Gastroesophageal sphincter (tissue), 4 donors: Measurements from ENCODE around the gene VIL1. TPM values are rescaled to one million over a fixed set of nuclear protein-coding genes. Genes with fewer than 3 reads are reported as not detected.
A peak's percentile ranks its signal among the peaks of the same experiment; 100 is the strongest.

Source experiments
- ATAC-seq: fragments of 150-250 bp; one replicate; pipeline ENCODE4 v1.9.1; 2016; ENCODE audit warnings: mild to moderate bottlenecking, moderate library complexity
- H3K27ac ChIP-seq, 4 donors: fragments of 200-600 bp; sonication (generic) in 3 of 4; 1 replicate in 3 of 4; 2 replicates in 1 of 4; pipeline ENCODE4 v1.5.1; 2016 to 2019
- H3K27me3 ChIP-seq: fragments of 200-600 bp; sonication (generic); one replicate; pipeline ENCODE4 v1.5.1; 2019
- H3K36me3 ChIP-seq, 2 donors: fragments of 200-600 bp; sonication (generic); one replicate each; pipeline ENCODE4 v1.5.1; 2019; ENCODE audit warnings: control low read depth in 1 of 2
- H3K4me1 ChIP-seq, 3 donors: fragments of 200-600 bp; sonication (generic); 1 replicate in 2 of 3; 2 replicates in 1 of 3; pipeline ENCODE4 v1.5.1; 2016 to 2019; ENCODE audit warnings: control low read depth in 2 of 3
- H3K4me3 ChIP-seq, 2 donors: fragments of 200-600 bp; sonication (generic); one replicate each; pipeline ENCODE4 v1.5.1; 2019; ENCODE audit warnings: mild to moderate bottlenecking in 1 of 2, moderate library complexity in 1 of 2
- H3K9me3 ChIP-seq, 3 donors: fragments of 200-600 bp; sonication (generic); one replicate each; pipeline ENCODE4 v1.5.1; 2017 to 2019; ENCODE audit warnings: control low read depth in 2 of 3
- EP300 ChIP-seq: sonication (generic); formaldehyde crosslinking; IDR thresholded peaks from one replicate; pipeline ENCODE4 v1.6.1; 2017; ENCODE audit warnings: antibody characterized with exemption, mild to moderate bottlenecking
- POLR2A ChIP-seq, 2 donors: fragments of 450-650 bp; IDR thresholded peaks; one replicate each; pipeline ENCODE4 v1.6.1; 2017; ENCODE audit warnings: antibody characterized with exemption in 2 of 2, mild to moderate bottlenecking in 2 of 2, moderate library complexity in 1 of 2
- POLR2AphosphoS5 ChIP-seq: sonication (generic); formaldehyde crosslinking; IDR thresholded peaks from one replicate; pipeline ENCODE4 v1.6.1; 2017; ENCODE audit warnings: antibody characterized with exemption
- WGBS, 2 donors: methylation state at CpG; one replicate each; pipeline ENCODE4 v1.1.5; 2018; ENCODE audit warnings: low coverage in 1 of 2; 5-methylcytosine and 5-hydroxymethylcytosine counted together
- total RNA-seq, 4 donors: library from RNA; depleted of rRNA; stranded (reverse); fragments of >200 nt; gene quantifications; one replicate each; pipeline ENCODE4 v1.1.0, GENCODE V29; 2016
- TF ChIP-seq, protein P1 (sequence below), 4 experiments: fragments of 200-600 bp in 2 of 4; fragments of 450-650 bp in 2 of 4; sonication (generic) in 1 of 4; IDR thresholded peaks; one replicate each; pipeline ENCODE4 v1.5.1; 2017 to 2019; ENCODE audit warnings: antibody characterized with exemption in 4 of 4, mild to moderate bottlenecking in 2 of 4, moderate library complexity in 2 of 4

Gene VIL1
- total RNA-seq, 4 donors from 2014 or later = not detected

DNA sequence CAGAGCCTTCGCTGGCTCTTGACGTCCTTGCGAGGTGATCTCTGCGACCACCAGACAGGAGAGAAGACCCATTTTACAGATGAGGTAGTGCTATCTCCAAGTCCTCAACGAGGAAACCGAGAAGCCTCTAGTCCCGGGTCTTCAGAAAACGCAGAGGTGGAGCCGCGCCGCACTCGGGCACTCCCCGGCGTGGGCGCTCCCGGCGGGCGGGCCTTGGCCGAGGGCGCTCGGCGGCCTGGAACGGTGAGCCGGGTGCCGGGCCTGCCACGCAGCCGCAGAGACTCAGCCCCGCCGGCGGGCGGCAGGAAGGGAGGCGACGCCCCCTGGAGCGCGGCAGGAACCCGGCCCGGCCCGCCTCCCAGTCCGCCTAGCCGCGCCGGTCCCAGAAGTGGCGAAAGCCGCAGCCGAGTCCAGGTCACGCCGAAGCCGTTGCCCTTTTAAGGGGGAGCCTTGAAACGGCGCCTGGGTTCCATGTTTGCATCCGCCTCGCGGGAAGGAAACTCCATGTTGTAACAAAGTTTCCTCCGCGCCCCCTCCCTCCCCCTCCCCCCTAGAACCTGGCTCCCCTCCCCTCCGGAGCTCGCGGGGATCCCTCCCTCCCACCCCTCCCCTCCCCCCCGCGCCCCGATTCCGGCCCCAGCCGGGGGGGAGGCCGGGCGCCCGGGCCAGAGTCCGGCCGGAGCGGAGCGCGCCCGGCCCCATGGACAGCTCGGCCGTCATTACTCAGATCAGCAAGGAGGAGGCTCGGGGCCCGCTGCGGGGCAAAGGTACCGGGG, 19.3 kb upstream of the VIL1 start, which contains the start of gene CTDSP1:
TSS of gene CTDSP1 (plus strand) at position 478 of the 776 bp plus-strand sequence. CDS start at position 701, 223 bp downstream.
- WGBS, 2 donors = no CpG with 5 or more reads among the region's 78 CpGs
- peaks cover 5 to 74% (median 23%) of the 10 kb centered on the region in 3 donors for H3K4me1 ChIP-seq
- ATAC-seq = peak; percentile 80

DNA sequence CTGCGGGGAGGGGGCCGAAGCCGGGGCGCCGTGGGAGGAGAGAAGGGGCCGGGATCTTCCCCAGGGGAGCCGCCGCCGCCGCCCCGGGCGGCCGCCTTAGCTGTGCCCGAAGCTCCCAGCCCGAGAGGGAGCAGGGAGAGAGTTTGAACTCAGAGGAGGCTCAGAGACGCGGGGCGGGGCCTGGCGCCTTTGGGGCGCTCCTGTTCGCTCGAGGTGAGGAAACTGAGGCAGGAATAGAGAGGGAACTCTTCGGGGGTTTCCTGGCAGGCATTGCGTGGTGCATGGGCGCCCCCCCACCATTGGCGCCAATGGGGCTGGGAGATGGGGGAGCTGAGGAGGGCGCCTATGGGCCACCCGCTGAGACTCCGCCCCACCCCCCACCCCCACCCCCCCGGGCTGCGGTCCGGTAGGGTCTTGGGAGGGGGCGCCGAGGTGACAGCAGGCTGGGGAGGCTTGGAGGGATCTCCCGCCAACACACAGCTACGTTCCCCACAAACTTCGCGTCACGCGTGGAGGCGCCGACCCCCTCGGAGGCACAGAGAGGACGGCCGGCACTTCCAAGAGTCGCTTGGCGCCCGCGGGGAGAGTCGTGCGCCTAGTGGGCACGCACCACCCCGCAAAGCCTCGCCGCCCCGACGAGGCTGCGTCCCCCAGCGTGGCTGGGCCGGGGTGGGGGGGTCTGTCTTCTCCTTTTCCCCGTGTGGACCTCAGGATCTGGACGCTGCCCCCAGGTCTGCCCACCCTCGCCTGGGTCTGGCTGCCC, 18.6 kb upstream of the VIL1 start:
- WGBS, 2 donors = no CpG with 5 or more reads among the region's 63 CpGs
- Histone ChIP-seq H3K4me3 (peak overlapping the region; percentile 76 to 85), H3K36me3 (peaks cover 0 to 45% of the 10 kb centered on the region in 2 donors), H3K27me3 (no peaks in the 10 kb centered on the region), H3K9me3 (no peaks in the 10 kb centered on the region), H3K27ac (peak overlapping the region; percentile 95 to 100 (median 98)), H3K4me1 (peaks cover 5 to 79% (median 31%) of the 10 kb centered on the region in 3 donors)
- TF ChIP-seq POLR2AphosphoS5 (no peak), POLR2A (IDR thresholded peaks at IDR 0.05) (peak in 1 of 2 donors; percentile 9), EP300 (no peak)
- ATAC-seq = no peak

More for the DNA sequence above, 19.3 kb upstream of the VIL1 start, which contains the start of gene CTDSP1:
- TF ChIP-seq POLR2AphosphoS5 (peak; percentile 80), POLR2A (IDR thresholded peaks at IDR 0.05) (peak; percentile 81 to 84), EP300 (no peak)
- TF ChIP-seq, protein P1, sequence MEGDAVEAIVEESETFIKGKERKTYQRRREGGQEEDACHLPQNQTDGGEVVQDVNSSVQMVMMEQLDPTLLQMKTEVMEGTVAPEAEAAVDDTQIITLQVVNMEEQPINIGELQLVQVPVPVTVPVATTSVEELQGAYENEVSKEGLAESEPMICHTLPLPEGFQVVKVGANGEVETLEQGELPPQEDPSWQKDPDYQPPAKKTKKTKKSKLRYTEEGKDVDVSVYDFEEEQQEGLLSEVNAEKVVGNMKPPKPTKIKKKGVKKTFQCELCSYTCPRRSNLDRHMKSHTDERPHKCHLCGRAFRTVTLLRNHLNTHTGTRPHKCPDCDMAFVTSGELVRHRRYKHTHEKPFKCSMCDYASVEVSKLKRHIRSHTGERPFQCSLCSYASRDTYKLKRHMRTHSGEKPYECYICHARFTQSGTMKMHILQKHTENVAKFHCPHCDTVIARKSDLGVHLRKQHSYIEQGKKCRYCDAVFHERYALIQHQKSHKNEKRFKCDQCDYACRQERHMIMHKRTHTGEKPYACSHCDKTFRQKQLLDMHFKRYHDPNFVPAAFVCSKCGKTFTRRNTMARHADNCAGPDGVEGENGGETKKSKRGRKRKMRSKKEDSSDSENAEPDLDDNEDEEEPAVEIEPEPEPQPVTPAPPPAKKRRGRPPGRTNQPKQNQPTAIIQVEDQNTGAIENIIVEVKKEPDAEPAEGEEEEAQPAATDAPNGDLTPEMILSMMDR (IDR thresholded peaks at IDR 0.05) = peak in 3 of 4 experiments; percentile 14 to 33 (median 23)
- peaks cover 0 to 37% of the 10 kb centered on the region in 2 donors for H3K36me3 ChIP-seq
- H3K27ac ChIP-seq = peak within 1 kb of the TSS; percentile 95 to 100 (median 98)
- no peaks in the 10 kb centered on the region for H3K27me3 ChIP-seq
- peak within 1 kb of the TSS; percentile 76 to 85 for H3K4me3 ChIP-seq
- H3K9me3 ChIP-seq = no peaks in the 10 kb centered on the region

DNA sequence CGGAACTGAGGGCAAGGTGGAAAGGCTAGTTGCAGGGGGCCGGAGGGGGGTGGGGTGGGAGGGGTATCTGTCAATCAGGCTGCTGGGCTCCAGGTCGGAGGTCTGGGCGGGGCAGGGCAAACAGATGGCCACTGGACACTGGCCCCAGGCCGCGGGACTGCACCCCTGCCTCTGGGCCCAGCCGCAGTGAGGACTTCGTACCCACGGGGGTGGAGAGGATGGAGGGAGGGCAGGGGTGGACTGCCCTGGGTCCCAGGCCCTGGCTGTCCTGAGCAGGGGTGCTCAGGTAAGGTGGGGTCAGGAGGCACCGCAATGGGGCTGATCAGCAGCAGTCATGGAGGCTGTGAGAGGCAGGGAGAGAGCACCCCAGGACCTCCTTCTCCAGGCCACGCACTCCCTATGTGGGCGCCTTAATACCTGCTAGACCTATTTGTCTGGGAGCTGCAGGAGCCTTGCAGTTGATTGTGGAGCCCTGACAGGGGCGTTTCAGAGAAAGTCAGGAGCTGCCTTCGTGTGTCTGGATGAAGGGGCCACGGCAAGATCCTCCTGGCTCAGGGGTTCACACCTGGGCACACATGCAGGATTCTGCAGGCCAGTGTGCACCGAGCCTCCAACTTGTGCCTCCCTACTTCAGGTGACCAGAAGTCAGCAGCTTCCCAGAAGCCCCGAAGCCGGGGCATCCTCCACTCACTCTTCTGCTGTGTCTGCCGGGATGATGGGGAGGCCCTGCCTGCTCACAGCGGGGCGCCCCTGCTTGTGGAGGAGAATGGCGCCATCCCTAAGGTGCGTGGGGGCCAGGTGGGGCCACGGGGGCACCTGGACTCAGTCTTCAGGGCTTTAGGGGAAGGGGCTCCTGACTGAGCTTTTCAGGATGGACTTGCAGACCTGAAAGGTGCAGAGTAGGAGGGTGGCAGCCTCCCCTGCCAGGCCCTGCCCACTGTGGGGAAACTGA, 17.7 kb upstream of the VIL1 start:
- peaks cover 0 to 45% of the 10 kb centered on the region in 2 donors for H3K36me3 ChIP-seq
- no peak for ATAC-seq
- peaks cover 5 to 82% (median 37%) of the 10 kb centered on the region in 3 donors for H3K4me1 ChIP-seq
- no peaks in the 10 kb centered on the region for H3K9me3 ChIP-seq
- peak overlapping the region; percentile 95 to 100 (median 98) for H3K27ac ChIP-seq
- peak overlapping the region; percentile 76 to 85 for H3K4me3 ChIP-seq
- WGBS, 2 donors = 11% methylated on average over 6 of the region's 24 CpGs; no CpG with 5 or more reads in 1 of the 2 donors
- TF ChIP-seq EP300 = no peak
- TF ChIP-seq, protein P1 (IDR thresholded peaks at IDR 0.05) = no peak
- no peak for TF ChIP-seq POLR2A (IDR thresholded peaks at IDR 0.05)
- TF ChIP-seq POLR2AphosphoS5 = no peak
- no peaks in the 10 kb centered on the region for H3K27me3 ChIP-seq

DNA sequence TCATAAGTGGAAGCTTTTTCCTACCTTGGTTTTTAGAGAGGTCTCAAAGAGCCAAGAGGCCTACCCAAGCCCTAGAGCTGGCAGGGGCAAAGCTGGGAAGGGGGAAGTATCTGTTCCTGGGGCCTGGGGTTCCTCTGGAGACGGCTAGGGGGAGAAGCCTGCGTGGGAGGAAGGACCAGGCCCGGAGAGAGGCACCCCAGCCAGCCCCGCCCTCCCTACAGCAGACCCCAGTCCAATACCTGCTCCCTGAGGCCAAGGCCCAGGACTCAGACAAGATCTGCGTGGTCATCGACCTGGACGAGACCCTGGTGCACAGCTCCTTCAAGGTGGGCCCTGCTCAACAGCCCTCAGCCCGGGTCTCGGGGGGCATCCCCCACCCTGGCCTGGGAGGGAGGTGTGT, 17.0 kb upstream of the VIL1 start:
- H3K27ac ChIP-seq = peak overlapping the region in 3 of 4 donors; percentile 97 to 100 (median 100)
- peak overlapping the region in 1 of 2 donors; percentile 85 for H3K4me3 ChIP-seq
- ATAC-seq = no peak
- peaks cover 0 to 45% of the 10 kb centered on the region in 2 donors for H3K36me3 ChIP-seq
- no peaks in the 10 kb centered on the region for H3K9me3 ChIP-seq
- WGBS, 2 donors = no CpG with 5 or more reads among the region's 9 CpGs
- TF ChIP-seq, protein P1 (IDR thresholded peaks at IDR 0.05) = no peak
- TF ChIP-seq POLR2AphosphoS5 (no peak), EP300 (no peak), POLR2A (IDR thresholded peaks at IDR 0.05) (no peak)
- H3K27me3 ChIP-seq = no peaks in the 10 kb centered on the region
- peaks cover 5 to 82% (median 39%) of the 10 kb centered on the region in 3 donors for H3K4me1 ChIP-seq
